ENCODE measurements around the gene PRSS27.

DNA sequence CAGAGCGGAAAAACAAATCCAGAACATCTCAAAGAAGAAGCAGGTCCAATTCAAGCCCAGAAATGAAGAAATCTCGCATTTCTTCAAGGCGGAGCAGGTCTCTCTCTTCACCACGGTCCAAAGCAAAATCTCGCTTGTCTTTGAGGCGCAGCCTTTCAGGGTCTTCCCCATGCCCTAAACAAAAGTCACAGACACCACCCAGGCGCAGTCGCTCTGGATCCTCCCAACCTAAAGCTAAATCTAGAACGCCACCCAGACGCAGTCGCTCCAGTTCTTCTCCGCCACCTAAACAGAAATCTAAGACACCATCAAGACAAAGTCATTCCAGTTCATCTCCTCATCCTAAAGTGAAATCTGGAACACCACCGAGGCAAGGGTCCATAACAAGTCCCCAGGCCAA is 42.7 kb upstream of the PRSS27 start:
- TF ChIP-seq EP300 (IDR thresholded peaks at IDR 0.05), result no peak
- TF ChIP-seq, protein P1, sequence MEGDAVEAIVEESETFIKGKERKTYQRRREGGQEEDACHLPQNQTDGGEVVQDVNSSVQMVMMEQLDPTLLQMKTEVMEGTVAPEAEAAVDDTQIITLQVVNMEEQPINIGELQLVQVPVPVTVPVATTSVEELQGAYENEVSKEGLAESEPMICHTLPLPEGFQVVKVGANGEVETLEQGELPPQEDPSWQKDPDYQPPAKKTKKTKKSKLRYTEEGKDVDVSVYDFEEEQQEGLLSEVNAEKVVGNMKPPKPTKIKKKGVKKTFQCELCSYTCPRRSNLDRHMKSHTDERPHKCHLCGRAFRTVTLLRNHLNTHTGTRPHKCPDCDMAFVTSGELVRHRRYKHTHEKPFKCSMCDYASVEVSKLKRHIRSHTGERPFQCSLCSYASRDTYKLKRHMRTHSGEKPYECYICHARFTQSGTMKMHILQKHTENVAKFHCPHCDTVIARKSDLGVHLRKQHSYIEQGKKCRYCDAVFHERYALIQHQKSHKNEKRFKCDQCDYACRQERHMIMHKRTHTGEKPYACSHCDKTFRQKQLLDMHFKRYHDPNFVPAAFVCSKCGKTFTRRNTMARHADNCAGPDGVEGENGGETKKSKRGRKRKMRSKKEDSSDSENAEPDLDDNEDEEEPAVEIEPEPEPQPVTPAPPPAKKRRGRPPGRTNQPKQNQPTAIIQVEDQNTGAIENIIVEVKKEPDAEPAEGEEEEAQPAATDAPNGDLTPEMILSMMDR (IDR thresholded peaks at IDR 0.05), result no peak

All from esophagus muscularis mucosa (tissue), 3 donors.